Measurements from ENCODE around the gene ADAMTS9. TPM values are rescaled to one million over a fixed set of nuclear protein-coding genes. Genes with fewer than 3 reads are reported as not detected.

ADAMTS9 gene
- total RNA-seq, 1 donor from 2014 or later = 53.6 TPM

DNA sequence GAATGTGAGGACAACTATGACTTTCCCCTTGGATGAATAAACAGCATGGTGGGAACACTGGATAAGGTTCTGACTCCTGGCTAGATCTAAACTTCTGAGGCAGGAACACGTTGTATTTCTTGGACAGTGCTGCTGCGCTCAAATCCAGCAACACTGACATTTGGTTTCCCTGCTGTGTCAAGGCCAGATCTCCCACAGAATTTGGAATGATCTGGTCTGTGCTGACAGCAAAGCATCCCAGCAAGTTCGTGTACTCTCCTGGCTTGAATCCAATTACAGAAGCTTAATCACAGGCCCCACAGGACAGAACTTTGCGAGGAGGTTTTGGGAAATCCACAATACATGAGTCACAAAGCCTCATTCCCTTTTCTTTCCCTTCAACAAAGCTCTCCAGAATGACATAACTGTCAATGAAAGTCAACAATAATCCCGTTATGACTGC lies 92.5 kb downstream of the ADAMTS9 start:
- DNase-seq (ENCODE audit: low spot score) = no peak
- intact Hi-C loops (cut with DNase I) = no loop called here

DNA sequence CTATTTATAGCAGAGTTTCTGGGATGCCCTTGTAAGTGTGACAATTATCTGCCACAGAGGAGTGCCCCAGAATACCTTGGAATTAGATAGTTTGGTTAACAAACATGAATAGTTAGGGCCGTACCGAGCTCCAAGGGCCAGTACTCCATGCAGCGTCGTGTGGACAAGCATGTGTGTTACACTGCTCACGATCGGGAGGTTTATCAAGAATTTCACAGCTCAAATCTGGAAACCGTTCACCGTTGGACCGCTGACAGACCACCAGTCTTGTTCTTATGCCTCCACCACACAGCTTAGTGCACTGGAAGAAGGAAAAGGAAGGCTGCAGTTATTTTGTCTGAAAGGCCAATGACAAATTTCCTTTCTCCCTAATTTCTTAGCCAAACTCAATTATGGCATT lies 93.7 kb downstream of the ADAMTS9 start:
- intact Hi-C loops (cut with DNase I) = no loop called here
- no peak for DNase-seq (ENCODE audit: low spot score)

- intact Hi-C loops (cut with DNase I) = no loop called here
- DNase-seq (ENCODE audit: low spot score) = no peak
These were observed 94.5 kb downstream of the ADAMTS9 start for GRCh38 chr3:64593350-64593749.

DNA sequence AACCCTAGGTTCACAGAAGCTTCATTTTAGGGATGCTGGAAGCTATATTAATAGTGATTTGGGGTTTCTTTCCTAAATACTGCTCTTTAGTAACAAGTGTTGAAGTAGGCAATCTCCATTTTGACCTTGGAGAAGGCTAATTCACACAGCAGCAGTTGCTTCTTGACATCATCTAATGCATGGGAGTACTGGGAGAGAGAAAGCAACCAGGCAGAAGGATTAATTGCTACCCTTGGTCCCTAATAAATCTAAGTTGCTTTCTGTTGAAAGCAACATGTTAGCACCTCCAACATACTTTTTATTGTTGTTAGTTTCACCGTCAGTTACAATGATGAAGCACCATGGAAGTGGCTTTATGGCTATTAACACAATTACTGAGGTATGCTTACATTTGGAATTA lies 96.2 kb downstream of the ADAMTS9 start:
- intact Hi-C loops (cut with DNase I) = no loop called here
- DNase-seq (ENCODE audit: low spot score) = no peak

GRCh38 chr3:64588380-64588779 lies 99.4 kb downstream of the ADAMTS9 start:
- DNase-seq (ENCODE audit: low spot score) = no peak
- intact Hi-C loops (cut with DNase I) = no loop called here

- no peak for DNase-seq (ENCODE audit: low spot score)
- intact Hi-C loops (cut with DNase I) = no loop called here
These were observed 100.8 kb downstream of the ADAMTS9 start for GRCh38 chr3:64586952-64587351.

- intact Hi-C loops (cut with DNase I) = no loop called here
- DNase-seq (ENCODE audit: low spot score) = no peak
These were observed 103.6 kb downstream of the ADAMTS9 start for GRCh38 chr3:64584179-64584578.

DNA sequence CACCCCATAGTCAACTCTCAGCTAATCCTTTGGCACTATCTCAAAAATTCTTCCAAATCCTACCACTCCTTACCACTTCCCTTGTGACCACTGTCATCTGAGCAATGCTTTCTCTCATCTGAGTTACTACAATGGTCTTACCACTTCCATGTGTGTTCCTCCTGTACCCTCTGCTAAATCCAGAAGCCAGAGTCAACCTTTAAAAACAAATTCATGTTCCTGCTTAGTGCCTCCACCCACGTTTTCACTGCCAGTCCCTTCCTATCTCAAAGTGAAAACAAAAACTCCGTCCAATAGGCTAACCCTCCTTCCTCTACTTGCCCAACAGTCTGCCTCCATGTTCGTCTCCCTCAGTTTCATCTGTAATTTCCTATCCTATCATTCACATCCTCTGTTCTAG lies 109.0 kb downstream of the ADAMTS9 start:
- intact Hi-C loops (cut with DNase I) = no loop called here
- no peak for DNase-seq (ENCODE audit: low spot score)

DNA sequence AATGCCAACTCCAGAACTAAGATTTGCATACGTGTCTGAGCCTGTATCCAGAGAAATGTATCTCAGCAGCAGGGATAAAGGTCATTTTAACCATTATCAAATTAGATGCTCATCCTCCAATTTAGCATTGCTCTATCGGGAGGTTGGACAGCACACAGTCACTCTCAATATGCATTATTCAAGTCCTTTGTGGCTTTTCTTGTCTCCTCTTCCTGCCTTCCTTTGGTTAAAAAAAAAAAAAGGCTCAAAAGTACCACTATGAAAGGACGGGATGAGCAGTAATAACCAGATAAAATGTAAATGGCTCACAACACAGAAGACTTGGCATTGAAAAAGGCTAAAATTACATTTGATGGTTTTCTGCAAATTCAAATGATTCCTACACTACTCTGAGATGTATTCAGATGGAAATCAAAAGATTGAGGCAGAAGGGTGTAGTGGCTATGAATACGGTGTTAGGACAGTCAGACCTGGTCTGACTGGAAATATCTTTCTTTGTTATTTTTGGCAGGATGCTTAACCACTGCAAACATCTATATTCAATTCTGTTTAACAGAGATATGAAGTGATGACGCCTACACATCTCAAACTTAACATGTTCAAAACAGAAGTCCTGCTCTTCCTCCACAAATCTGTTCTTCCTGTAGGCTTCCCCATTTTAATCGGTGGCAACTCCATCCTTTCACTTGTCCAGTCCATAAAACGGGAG lies 109.6 kb downstream of the ADAMTS9 start:
- DNase-seq (ENCODE audit: low spot score) = no peak
- intact Hi-C loops (cut with DNase I) = no loop called here

GRCh38 chr3:64576211-64576775 lies 111.5 kb downstream of the ADAMTS9 start:
- intact Hi-C loops (cut with DNase I) = no loop called here
- no peak for DNase-seq (ENCODE audit: low spot score)

- intact Hi-C loops (cut with DNase I) = no loop called here
These were observed 112.5 kb downstream of the ADAMTS9 start for GRCh38 chr3:64575211-64575844.

DNA sequence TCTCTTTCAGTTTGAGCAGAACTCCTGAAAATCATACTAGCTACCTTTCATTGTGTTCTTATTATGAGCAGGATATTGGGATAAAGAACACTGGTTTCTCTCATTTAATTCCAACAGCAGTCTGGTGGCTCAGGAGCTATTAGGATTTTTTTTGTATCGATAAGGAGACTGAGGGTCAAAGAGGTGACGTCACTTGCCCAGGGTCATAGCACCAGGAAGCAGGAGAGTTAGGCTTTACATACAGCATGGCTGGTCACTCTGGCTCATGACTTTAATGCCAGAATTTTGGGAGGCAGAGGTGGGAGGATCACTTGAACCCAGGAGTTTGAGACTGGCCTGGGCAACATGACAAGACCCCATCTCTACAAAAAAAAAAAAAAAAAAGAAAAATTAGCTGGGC lies 113.6 kb downstream of the ADAMTS9 start:
- DNase-seq (ENCODE audit: low spot score) = no peak
- intact Hi-C loops (cut with DNase I) = no loop called here

More at GRCh38 chr3:64575211-64575844, 112.5 kb downstream of the ADAMTS9 start:
- DNase-seq (ENCODE audit: low spot score) = no peak

GRCh38 chr3:64571982-64572381 lies 115.8 kb downstream of the ADAMTS9 start:
- no peak for DNase-seq (ENCODE audit: low spot score)
- intact Hi-C loops (cut with DNase I) = no loop called here

- intact Hi-C loops (cut with DNase I) = no loop called here
- DNase-seq (ENCODE audit: low spot score) = no peak
These were observed 118.8 kb downstream of the ADAMTS9 start for GRCh38 chr3:64568895-64569517.

GRCh38 chr3:64566859-64567258 lies 120.9 kb downstream of the ADAMTS9 start:
- intact Hi-C loops (cut with DNase I) = no loop called here
- DNase-seq (ENCODE audit: low spot score) = no peak

GRCh38 chr3:64563751-64564150 lies 124.0 kb downstream of the ADAMTS9 start:
- intact Hi-C loops (cut with DNase I) = no loop called here
- DNase-seq (ENCODE audit: low spot score) = no peak

- intact Hi-C loops (cut with DNase I) = no loop called here
- no peak for DNase-seq (ENCODE audit: low spot score)
These were observed 125.9 kb downstream of the ADAMTS9 start for GRCh38 chr3:64561868-64562267.

GRCh38 chr3:64561325-64561843 lies 126.4 kb downstream of the ADAMTS9 start:
- intact Hi-C loops (cut with DNase I) = no loop called here
- DNase-seq (ENCODE audit: low spot score) = no peak

GRCh38 chr3:64560791-64561190 lies 127.0 kb downstream of the ADAMTS9 start:
- intact Hi-C loops (cut with DNase I) = no loop called here
- no peak for DNase-seq (ENCODE audit: low spot score)

DNA sequence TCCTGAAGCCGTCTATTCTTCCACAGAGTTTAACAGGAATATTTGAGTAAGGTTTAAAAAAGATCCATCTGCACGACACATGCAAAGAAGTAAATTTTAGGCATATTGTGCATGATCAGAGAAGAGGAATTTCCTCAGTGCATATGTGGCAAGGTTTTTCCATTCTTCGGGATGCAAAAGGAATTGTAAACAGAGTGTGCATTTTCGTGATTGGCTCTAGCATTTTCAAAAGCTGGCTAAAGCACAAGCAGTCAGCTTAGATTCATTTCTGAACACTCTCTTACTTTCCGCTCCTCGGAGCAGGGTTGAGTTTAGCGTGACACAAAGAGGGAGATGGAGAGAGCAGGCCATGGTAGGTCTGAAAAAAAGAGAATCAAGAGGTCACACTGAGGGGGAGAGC lies 128.2 kb downstream of the ADAMTS9 start:
- no peak for DNase-seq (ENCODE audit: low spot score)
- intact Hi-C loops (cut with DNase I) = no loop called here

Data from cardiac septum (tissue), 1 donor.